Measurements from ENCODE around the gene EFCAB12.
"Not testable (repeated sequence)": the region's sequence is repeated elsewhere in the genome, so short reads cannot be mapped to it uniquely, and the experiment has no call there.

The EFCAB12 gene

DNA sequence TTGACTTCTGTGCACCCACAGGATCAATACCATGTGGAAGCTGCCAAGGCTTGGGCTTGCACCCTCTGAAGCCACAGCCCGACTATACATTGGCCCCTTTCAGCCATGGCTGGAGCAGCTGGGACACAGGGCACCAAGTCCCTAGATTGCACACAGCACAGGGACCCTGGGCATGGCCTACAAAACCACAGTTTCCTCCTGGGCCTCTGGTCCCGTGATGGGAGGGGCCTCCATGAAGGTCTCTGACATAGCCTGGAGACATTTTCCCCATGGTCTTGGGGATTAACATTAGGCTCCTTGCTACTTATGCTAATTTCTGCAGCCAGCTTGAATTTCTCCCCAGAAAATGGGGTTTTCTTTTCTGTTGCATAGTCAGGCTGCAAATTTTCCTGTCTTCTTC is 63.6 kb downstream of the EFCAB12 start:
- not testable (repeated sequence) for DNase-seq

DNA sequence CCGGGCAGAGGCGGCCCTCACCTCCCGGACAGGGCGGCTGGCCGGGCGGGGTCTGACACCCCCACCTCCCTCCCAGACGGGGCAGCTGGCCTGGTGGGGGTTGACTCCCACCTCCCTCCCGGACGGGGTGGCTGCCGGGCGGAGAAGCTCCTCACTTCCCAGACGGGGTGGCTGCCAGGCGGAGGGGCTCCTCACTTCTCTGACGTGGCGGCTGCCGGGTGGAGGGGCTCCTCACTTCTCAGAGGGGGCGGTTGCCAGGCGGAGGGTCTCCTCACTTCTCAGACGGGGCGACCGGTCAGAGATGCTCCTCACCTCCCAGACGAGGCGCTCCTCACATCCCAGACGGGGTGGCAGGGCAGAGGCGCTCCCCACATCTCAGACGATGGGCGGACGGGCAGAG is 65.1 kb downstream of the EFCAB12 start:
- not testable (repeated sequence) for DNase-seq

- no peak for DNase-seq
Measured at GRCh38 chr3:129360705-129361460, 67.6 kb downstream of the EFCAB12 start.

DNA sequence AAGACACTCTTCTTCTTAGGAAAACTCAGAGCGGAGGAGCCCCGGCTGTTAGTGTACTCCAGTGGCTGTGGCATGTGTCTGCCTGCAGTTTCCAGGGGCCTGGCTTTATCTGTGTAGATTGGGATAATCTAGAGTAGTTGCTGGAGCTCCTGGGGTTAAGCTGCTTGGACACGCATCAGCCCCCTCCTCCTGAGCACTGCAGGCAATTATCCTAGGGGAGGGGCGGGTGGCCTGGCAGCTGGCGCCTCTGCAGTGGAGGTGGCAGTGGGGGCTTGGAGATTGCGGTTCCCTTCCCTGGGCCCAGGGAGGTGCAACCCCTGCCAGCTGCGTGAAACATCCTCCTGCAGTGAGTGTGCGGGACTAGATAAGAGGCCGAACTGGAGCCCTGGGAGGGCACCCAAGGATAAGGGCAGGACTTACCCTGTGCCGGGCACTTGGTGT is 68.2 kb downstream of the EFCAB12 start:
- no peak for DNase-seq

DNA sequence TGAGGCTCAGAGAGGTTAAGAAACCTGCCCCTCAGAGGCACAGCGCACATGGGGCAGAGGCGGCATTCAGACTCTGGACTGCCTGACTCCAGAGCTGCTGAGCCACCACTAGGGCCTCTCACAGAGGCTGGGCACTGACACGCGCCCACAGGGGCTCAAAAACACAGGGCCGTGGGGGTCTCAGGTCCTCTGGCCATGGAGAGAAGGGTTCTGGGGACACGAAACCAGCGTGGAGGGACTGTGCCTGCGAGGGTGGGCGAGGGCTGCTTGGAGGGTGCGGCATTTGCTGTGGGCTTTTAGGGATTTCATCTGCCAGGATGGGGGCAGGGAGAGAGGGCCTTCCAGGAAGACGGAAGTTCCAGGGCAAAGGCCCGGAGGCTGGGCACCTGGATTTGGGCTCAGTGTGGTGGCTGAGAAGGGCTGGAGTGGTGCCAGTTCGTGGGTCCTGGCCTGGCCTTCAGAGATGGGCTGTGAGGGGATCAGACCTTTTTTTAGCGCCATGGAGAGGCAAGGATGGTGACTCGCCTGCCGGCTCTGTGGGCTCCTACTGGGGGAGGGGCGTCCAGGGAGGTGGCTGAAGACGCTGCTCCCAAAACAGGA is 69.6 kb downstream of the EFCAB12 start:
- DNase-seq = no peak

DNA sequence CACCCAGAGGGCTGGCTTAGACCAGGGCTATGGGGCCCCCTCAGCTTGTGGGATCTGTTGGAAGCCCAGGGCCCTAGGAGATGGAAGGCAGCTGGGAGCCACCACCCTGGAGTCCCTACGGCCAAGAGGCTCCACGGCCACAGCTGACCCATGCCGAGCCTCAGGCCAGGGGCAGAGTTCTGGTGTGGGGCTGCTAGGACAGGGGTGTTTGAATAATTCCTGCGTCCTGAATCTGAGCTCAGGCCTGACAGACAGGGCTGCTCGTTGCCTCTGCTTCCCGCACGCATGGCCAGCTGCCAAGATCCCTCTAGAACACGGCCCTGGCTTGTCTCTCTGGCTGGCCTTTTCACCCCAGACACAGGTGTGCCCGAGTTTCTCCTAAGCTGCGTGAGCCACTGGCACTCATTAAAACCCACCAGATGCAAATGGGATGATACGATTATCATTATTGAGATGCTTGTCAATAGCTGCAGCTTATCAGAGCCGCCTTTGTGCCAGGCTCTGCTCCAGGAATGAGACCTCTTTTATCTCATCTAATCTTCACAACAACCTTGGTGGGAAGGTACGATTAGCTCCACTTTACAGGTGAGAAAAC is 70.2 kb downstream of the EFCAB12 start:
- no peak for DNase-seq

GRCh38 chr3:129357616-129358015 is 70.8 kb downstream of the EFCAB12 start:
- no peak for DNase-seq

DNA sequence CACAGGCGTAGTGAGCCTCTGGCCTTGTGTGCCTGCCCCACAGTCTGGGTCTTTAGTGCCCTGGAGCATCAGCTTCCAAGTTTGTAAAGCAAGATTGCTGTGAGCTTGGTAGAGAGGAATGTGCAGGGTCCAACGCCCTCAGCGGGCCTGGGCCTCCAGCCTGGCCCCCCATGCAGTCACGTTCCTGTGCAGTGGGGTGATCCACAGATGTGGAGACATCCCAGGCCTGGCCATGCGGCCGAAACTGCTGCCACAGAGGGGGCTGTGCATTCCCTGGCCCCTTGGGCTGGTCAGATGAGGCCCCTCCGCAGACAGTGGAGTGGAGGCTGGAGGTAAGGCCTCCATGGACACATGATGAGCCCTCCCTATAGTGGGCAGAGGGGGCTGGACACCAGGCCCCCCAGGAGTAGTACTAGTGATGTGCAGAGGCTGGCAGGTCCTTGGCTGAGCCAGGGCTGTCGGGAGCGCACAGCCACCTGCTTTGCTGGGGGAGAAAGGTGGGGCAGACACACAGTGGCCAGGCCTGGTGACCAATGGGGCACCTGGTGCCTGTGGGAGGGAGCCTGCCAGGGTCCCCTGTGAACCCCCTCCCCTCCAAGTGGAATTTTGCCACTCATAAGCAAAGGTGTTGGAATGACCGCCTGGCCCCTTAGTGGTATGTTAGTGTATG is 71.5 kb downstream of the EFCAB12 start:
- no peak for DNase-seq

DNA sequence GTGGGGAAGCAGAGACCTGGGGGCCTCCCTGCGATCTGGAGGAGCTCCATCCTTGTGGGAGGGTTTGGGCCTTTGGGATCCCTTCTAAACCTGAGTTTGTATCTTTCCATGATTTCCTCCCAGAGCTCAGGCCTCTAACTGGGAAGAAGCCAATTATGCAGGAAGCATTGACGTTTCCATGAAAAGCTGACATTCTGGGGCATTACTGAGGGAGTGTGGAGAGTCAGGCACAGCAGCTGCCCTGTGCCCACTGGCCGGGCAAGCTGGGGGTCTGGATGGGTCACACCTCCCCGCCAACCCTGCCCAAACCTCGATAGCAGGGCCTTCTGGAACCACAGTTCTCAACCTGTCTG is 74.9 kb downstream of the EFCAB12 start:
- no peak for DNase-seq

- DNase-seq = no peak
Measured at GRCh38 chr3:129352650-129353588, 75.5 kb downstream of the EFCAB12 start.

GRCh38 chr3:129352045-129352444 is 76.4 kb downstream of the EFCAB12 start:
- DNase-seq = no peak

All from bone marrow (tissue), 2 donors.